ENCODE results near the gene NOC2L. TPM values are rescaled to one million over a fixed set of nuclear protein-coding genes. Genes with fewer than 3 reads are reported as not detected.
A peak's percentile ranks its signal among the peaks of the same experiment; 100 is the strongest.

NOC2L gene
- total RNA-seq, 1 donor from 2014 or later = 90.3 TPM

DNA sequence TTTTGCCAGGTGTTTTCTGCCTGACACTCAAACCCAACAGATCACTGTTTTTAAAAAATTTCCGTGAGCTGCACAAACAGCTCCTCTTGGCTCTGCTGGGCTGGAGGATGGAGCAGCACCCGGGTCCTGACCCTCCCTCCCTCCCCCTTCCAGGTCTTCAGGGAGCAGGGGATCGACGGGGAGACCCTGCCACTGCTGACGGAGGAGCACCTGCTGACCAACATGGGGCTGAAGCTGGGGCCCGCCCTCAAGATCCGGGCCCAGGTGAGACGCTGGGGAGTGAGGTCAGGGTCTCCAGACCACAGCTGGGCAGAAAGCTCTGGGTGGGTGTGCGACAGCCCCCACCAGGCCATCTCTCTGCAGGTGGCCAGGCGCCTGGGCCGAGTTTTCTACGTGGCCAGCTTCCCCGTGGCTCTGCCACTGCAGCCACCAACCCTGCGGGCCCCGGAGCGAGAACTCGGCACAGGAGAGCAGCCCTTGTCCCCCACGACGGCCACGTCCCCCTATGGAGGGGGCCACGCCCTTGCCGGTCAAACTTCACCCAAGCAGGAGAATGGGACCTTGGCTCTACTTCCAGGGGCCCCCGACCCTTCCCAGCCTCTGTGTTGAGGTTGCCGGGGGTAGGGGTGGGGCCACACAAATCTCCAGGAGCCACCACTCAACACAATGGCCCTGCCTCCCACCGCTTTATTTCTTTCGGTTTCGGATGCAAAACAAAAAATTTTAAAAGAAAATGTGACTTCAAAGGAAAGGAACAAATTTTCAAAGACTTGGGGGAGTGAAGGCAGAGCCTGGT lies 15.3 kb downstream of the NOC2L start:
- H3K4me3 Mint-ChIP-seq (ENCODE audit: unreplicated experiment) = peak overlapping the region; percentile 52
- TF ChIP-seq, protein P1, sequence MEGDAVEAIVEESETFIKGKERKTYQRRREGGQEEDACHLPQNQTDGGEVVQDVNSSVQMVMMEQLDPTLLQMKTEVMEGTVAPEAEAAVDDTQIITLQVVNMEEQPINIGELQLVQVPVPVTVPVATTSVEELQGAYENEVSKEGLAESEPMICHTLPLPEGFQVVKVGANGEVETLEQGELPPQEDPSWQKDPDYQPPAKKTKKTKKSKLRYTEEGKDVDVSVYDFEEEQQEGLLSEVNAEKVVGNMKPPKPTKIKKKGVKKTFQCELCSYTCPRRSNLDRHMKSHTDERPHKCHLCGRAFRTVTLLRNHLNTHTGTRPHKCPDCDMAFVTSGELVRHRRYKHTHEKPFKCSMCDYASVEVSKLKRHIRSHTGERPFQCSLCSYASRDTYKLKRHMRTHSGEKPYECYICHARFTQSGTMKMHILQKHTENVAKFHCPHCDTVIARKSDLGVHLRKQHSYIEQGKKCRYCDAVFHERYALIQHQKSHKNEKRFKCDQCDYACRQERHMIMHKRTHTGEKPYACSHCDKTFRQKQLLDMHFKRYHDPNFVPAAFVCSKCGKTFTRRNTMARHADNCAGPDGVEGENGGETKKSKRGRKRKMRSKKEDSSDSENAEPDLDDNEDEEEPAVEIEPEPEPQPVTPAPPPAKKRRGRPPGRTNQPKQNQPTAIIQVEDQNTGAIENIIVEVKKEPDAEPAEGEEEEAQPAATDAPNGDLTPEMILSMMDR (IDR thresholded peaks at IDR 0.05; ENCODE audit: partially characterized antibody, unreplicated experiment) = no peak

DNA sequence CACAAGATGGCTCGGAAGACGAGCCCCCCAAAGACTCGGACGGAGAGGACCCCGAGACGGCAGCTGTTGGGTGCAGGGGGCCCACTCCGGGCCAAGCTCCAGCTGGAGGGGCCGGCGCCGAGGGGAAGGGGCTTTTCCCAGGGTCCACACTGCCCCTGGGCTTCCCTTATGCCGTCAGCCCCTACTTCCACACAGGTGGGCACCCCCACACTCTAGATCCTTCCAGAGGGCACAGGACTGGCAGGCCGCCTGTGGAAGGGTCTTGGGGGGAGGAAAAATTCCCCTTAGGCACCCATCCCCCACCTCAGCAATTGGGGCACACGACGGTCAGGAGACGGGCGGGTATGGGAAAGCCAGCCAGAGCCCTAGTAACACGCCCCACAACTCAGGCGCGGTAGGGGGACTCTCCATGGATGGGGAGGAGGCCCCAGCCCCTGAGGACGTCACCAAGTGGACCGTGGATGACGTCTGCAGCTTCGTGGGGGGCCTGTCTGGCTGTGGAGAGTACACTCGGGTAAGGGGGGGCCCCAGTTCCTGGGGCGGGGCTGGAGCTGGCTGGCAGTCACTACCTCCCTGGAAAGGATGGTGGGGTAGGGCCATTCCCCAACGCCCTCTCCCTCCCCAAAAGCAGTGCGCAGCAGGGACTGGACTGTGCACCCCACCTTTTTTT lies 16.1 kb downstream of the NOC2L start:
- peaks cover 15% of the 10 kb centered on the region for H3K4me1 Mint-ChIP-seq (ENCODE audit: low read depth, unreplicated experiment)
- no peak for DNase-seq
- TF ChIP-seq, protein P1 (IDR thresholded peaks at IDR 0.05; ENCODE audit: partially characterized antibody, unreplicated experiment) = no peak
- peak overlapping the region; percentile 52 for H3K4me3 Mint-ChIP-seq (ENCODE audit: unreplicated experiment)
- H3K27ac Mint-ChIP-seq (ENCODE audit: unreplicated experiment) = no peak overlapping the region
- H3K27me3 Mint-ChIP-seq (ENCODE audit: unreplicated experiment) = peaks cover 14% of the 10 kb centered on the region
- H3K9me3 Mint-ChIP-seq (ENCODE audit: unreplicated experiment) = peaks cover 11% of the 10 kb centered on the region
- H3K36me3 Mint-ChIP-seq (ENCODE audit: unreplicated experiment) = no peaks in the 10 kb centered on the region

More for the DNA sequence above, 15.3 kb downstream of the NOC2L start:
- peaks cover 15% of the 10 kb centered on the region for H3K27me3 Mint-ChIP-seq (ENCODE audit: unreplicated experiment)
- peaks cover 10% of the 10 kb centered on the region for H3K9me3 Mint-ChIP-seq (ENCODE audit: unreplicated experiment)
- peak overlapping the region; percentile 85 for H3K27ac Mint-ChIP-seq (ENCODE audit: unreplicated experiment)
- H3K36me3 Mint-ChIP-seq (ENCODE audit: unreplicated experiment) = no peaks in the 10 kb centered on the region
- peaks cover 12% of the 10 kb centered on the region for H3K4me1 Mint-ChIP-seq (ENCODE audit: low read depth, unreplicated experiment)
- DNase-seq = no peak

DNA sequence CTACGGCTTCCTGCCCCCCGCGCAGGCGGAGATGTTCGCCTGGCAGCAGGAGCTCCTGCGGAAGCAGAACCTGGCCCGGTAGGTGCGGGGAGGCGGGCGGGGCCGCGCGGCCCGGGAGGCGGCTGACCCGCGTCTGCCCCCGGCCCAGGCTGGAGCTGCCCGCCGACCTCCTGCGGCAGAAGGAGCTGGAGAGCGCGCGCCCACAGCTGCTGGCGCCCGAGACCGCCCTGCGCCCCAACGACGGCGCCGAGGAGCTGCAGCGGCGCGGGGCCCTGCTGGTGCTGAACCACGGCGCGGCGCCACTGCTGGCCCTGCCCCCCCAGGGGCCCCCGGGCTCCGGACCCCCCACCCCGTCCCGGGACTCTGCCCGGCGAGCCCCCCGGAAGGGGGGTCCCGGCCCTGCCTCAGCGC lies 16.6 kb downstream of the NOC2L start:
- TF ChIP-seq, protein P1 (IDR thresholded peaks at IDR 0.05; ENCODE audit: partially characterized antibody, unreplicated experiment) = no peak
- H3K36me3 Mint-ChIP-seq (ENCODE audit: unreplicated experiment) = no peaks in the 10 kb centered on the region
- H3K27ac Mint-ChIP-seq (ENCODE audit: unreplicated experiment) = no peak overlapping the region
- H3K27me3 Mint-ChIP-seq (ENCODE audit: unreplicated experiment) = peaks cover 14% of the 10 kb centered on the region
- H3K4me1 Mint-ChIP-seq (ENCODE audit: low read depth, unreplicated experiment) = peaks cover 19% of the 10 kb centered on the region
- peaks cover 15% of the 10 kb centered on the region for H3K9me3 Mint-ChIP-seq (ENCODE audit: unreplicated experiment)
- H3K4me3 Mint-ChIP-seq (ENCODE audit: unreplicated experiment) = no peak overlapping the region
- peak; percentile 77 for DNase-seq

DNA sequence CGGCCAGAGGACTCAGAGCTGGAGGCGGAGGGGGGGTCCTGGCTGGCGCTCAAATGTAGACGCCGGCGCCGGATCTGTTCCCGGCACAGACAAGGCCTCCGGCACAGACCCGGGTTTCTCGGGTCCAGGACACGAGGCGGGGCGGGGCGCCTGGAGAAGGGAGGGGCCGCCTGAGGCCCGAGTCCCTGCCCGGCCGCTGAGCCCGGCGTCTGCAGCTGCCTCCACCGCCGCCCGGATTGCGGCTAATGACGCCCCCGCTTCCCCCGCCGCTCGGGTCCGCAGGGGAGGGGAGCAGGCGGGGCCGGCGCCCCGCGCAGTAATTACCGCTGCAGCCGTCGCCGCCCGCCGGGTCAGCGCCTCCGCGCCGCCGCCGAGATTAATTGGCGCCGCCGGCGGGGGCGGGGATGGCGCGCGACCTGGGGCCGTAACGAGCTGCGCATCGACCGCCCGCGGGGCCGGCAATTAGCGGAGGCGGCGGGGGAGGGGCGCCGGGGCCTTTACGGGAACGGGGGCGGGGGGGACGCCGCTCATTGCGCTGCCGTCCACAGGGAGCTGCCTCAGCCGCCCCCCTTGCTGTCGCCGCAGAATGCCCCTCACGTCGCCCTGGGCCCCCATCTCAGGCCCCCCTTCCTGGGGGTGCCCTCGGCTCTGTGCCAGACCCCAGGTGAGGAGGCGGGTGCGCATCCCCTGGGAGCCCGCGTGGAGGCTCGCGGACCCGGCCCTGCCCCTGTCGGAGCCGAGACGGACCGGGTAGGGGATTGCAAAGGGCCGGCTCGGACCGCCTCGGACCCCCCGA lies 17.3 kb downstream of the NOC2L start:
- H3K27ac Mint-ChIP-seq (ENCODE audit: unreplicated experiment) = peak overlapping the region; percentile 89

More for the DNA sequence above, 17.3 kb downstream of the NOC2L start:
- H3K27me3 Mint-ChIP-seq (ENCODE audit: unreplicated experiment) = peaks cover 12% of the 10 kb centered on the region
- H3K36me3 Mint-ChIP-seq (ENCODE audit: unreplicated experiment) = no peaks in the 10 kb centered on the region
- H3K4me1 Mint-ChIP-seq (ENCODE audit: low read depth, unreplicated experiment) = peaks cover 19% of the 10 kb centered on the region
- DNase-seq = peak; percentile 88
- H3K9me3 Mint-ChIP-seq (ENCODE audit: unreplicated experiment) = peaks cover 15% of the 10 kb centered on the region
- peak overlapping the region; percentile 82 for H3K4me3 Mint-ChIP-seq (ENCODE audit: unreplicated experiment)
- TF ChIP-seq, protein P1 (IDR thresholded peaks at IDR 0.05; ENCODE audit: partially characterized antibody, unreplicated experiment) = no peak
